H1 (cell line): ENCODE measurements around the gene B9D2. TPM values are rescaled to one million over a fixed set of nuclear protein-coding genes. Genes with fewer than 3 reads are reported as not detected.

Source experiments
- USF2 ChIP-seq: IDR thresholded peaks from 2 replicates; pipeline ENCODE4 v1.6.1; 2011; ENCODE audit warnings: low read length, improper control_type of control experiment
- polyA plus RNA-seq, 7 experiments: library from polyadenylated mRNA; depleted of rRNA in 3 of 7; stranded (reverse) in 5 of 7; unstranded in 2 of 7; fragments of >200 nt in 5 of 7; fragments of 200-250 nt in 2 of 7; gene quantifications; 1 replicate in 5 of 7; 2 replicates in 1 of 7; 4 replicates in 1 of 7; pipeline versions ENCODE4 v1.2.1 to v1.2.3, GENCODE V29; 2011 to 2013; ENCODE audit warnings: missing spikeins in 2 of 7, mixed read lengths in 2 of 7
- total RNA-seq: library from RNA; stranded (reverse); fragmentation: NEBNext Ultra II Directional; extraction: Animal tissue kit (Norgen Biotek cat#: 25700); gene quantifications from 2 replicates; pipeline ENCODE4 v1.2.1, GENCODE V29; 2021

The B9D2 gene
- total and polyA plus RNA-seq, 2 of the 8 experiments (the other 6 are each of a cell fraction or from before 2014, with no cell fraction given), result 4.9 to 6.3 TPM

GRCh38 chr19:41332468-41332867, 31.5 kb downstream of the B9D2 start (continued):
- no peak for TF ChIP-seq USF2
- TF ChIP-seq, all 59 proteins: peak for 0
